B cell (primary cell): Measurements from ENCODE around the gene SIPA1L3. TPM values are rescaled to one million over a fixed set of nuclear protein-coding genes. Genes with fewer than 3 reads are reported as not detected.

Experiments used
- ATAC-seq: fragments of 200-7000 bp; cut with Tn5 transposase; one replicate; pipeline ENCODE4 v1.10.0; 2021; ENCODE audit warnings: low read depth, mild to moderate bottlenecking, moderate number of reproducible peaks, moderate library complexity
- CTCF ChIA-PET: fragments of 350-600 bp; sonication (Branson Sonifier 250); formaldehyde crosslinking; loops from one replicate; lab custom pipeline; 2021; ENCODE audit warnings: antibody characterized with exemption, inconsistent platforms; lab: Charles Lee
- POLR2A ChIA-PET: fragments of 350-600 bp; sonication (Branson Sonifier 250); formaldehyde crosslinking; loops from one replicate; lab custom pipeline; 2021; ENCODE audit warnings: antibody characterized with exemption; lab: Charles Lee
- DNase-seq: peaks from one replicate; pipeline ENCODE4 v3.0.0; 2013
- H2AFZ ChIP-seq: 2 replicates; pipeline ENCODE4 v1.6.1; 2012; ENCODE audit warnings: mild to moderate bottlenecking, low read depth, low read length; ENCODE audit not compliant: insufficient read depth, poor library complexity, severe bottlenecking
- H3K27ac ChIP-seq, 2 donors: 1 replicate in 1 of 2; 2 replicates in 1 of 2; pipeline ENCODE4 v1.5.1; 2012 to 2013; ENCODE audit warnings: low read length in 2 of 2, mild to moderate bottlenecking in 2 of 2, moderate library complexity in 1 of 2
- H3K27me3 ChIP-seq, 4 experiments: fragments of 200-600 bp in 1 of 4; sonication (generic) in 1 of 4; replicated peaks in 1 of 4; 1 replicate in 2 of 4; 2 replicates in 2 of 4; pipeline versions ENCODE4 v1.6.1 to v1.7.0; 2013 to 2016; ENCODE audit warnings: low read length in 3 of 4, mild to moderate bottlenecking in 2 of 4, mixed read lengths in 1 of 4, moderate library complexity in 1 of 4; ENCODE audit not compliant: insufficient read depth in 4 of 4, control insufficient read depth in 3 of 4; ENCODE audit errors: control extremely low read depth in 1 of 4
- H3K36me3 ChIP-seq, 2 experiments: replicated peaks in 1 of 2; 1 replicate in 1 of 2; 2 replicates in 1 of 2; pipeline versions ENCODE4 v1.6.1 to v1.7.1; 2013; ENCODE audit warnings: low read length in 1 of 2; ENCODE audit not compliant: insufficient read depth in 2 of 2, control insufficient read depth in 1 of 2; ENCODE audit errors: control extremely low read depth in 1 of 2, extremely low read depth in 1 of 2
- H3K4me1 ChIP-seq, 2 donors: fragments of 200-600 bp in 1 of 2; sonication (generic) in 1 of 2; 1 replicate in 1 of 2; 2 replicates in 1 of 2; pipeline versions ENCODE4 v1.5.1 to v1.6.1; 2013 to 2017; ENCODE audit warnings: low read length in 2 of 2; ENCODE audit not compliant: control insufficient read depth in 2 of 2, insufficient read depth in 2 of 2
- H3K4me2 ChIP-seq: replicated peaks from 2 replicates; pipeline ENCODE3; 2012; ENCODE audit warnings: mild to moderate bottlenecking, low read depth, low read length; ENCODE audit not compliant: poor library complexity, severe bottlenecking
- H3K4me3 ChIP-seq, 5 experiments: fragments of 200-600 bp in 1 of 5; sonication (generic) in 1 of 5; 1 replicate in 3 of 5; 2 replicates in 2 of 5; pipeline versions ENCODE4 v1.5.1 to v1.7.0; 2011 to 2016; ENCODE audit warnings: low read length in 4 of 5, mild to moderate bottlenecking in 4 of 5, low read depth in 2 of 5, control low read depth in 1 of 5, moderate library complexity in 1 of 5; ENCODE audit not compliant: insufficient read depth in 1 of 5; ENCODE audit errors: control extremely low read depth in 1 of 5, extremely low read depth in 1 of 5
- H3K79me2 ChIP-seq: fragments of 200-600 bp; sonication (generic); one replicate; pipeline ENCODE4 v1.6.0; 2016; ENCODE audit warnings: low read length; ENCODE audit not compliant: control insufficient read depth, insufficient read depth
- H3K9ac ChIP-seq: fragments of 200-600 bp; sonication (generic); 2 replicates; pipeline ENCODE4 v1.6.1; 2017; ENCODE audit warnings: mild to moderate bottlenecking, low read length, moderate library complexity
- H3K9me3 ChIP-seq, 3 donors: one replicate each; pipeline versions ENCODE4 v1.6.1 to v1.7.1; 2013; ENCODE audit warnings: low read length in 2 of 3; ENCODE audit not compliant: control insufficient read depth in 2 of 3, insufficient read depth in 1 of 3; ENCODE audit errors: control extremely low read depth in 1 of 3
- H4K20me1 ChIP-seq: 2 replicates; pipeline ENCODE4 v1.6.0; 2012; ENCODE audit warnings: mild to moderate bottlenecking, low read length; ENCODE audit not compliant: insufficient read depth, control insufficient read depth, poor library complexity, severe bottlenecking
- H3K27ac Mint-ChIP-seq: one replicate; pipeline ENCODE4 v1.8.0; 2021; ENCODE audit warnings: mixed read lengths
- H3K27me3 Mint-ChIP-seq: one replicate; pipeline ENCODE4 v1.8.0; 2021; ENCODE audit warnings: mixed read lengths
- H3K4me1 Mint-ChIP-seq: one replicate; pipeline ENCODE4 v1.8.0; 2021; ENCODE audit warnings: mixed read lengths
- H3K4me3 Mint-ChIP-seq: one replicate; pipeline ENCODE4 v1.8.0; 2021; ENCODE audit warnings: mixed read lengths
- H3K9me3 Mint-ChIP-seq: one replicate; pipeline ENCODE4 v1.8.0; 2022; ENCODE audit warnings: mixed read lengths; ENCODE audit not compliant: insufficient read depth
- CTCF ChIP-seq: fragments of 200-600 bp; IDR thresholded peaks from one replicate; pipeline ENCODE4 v1.8.0; 2022; ENCODE audit warnings: antibody characterized with exemption, mild to moderate bottlenecking
- EZH2 ChIP-seq: IDR thresholded peaks from 2 replicates; pipeline ENCODE4 v1.6.1; 2012; ENCODE audit warnings: borderline replicate concordance, low read depth, mild to moderate bottlenecking, moderate library complexity, low read length; ENCODE audit not compliant: insufficient read depth, poor library complexity, severe bottlenecking
- WGBS: methylation state at CpG from one replicate; pipeline ENCODE4 v1.1.5; 2013; ENCODE audit warnings: missing lambda C conversion rate; ENCODE audit not compliant: insufficient coverage; 5-methylcytosine and 5-hydroxymethylcytosine counted together
- intact Hi-C: fragments of 100-400 bp; cut with micrococcal nuclease; formaldehyde crosslinking; loops from one replicate; pipeline ENCODE4 v1.10.0; 2022
- polyA plus RNA-seq: library from polyadenylated mRNA; depleted of rRNA; stranded (reverse); fragments of >200 nt; gene quantifications from 2 replicates; pipeline ENCODE4 v1.2.3, GENCODE V29; 2012
- total RNA-seq, 2 donors: library from RNA; stranded (reverse); fragments of 120-200 nt in 1 of 2; gene quantifications; 1 replicate in 1 of 2; 2 replicates in 1 of 2; pipeline versions ENCODE4 v1.2.3 to v1.2.4, GENCODE V29; 2013 to 2022

SIPA1L3 gene
- total and polyA plus RNA-seq, 2 donors (not counting 1 experiment from before 2014, with no cell fraction given): 48.3 to 295 TPM

- Mint-ChIP-seq H3K27me3 (peaks cover 3% of the 10 kb centered on the region), H3K27ac (no peak overlapping the region), H3K4me1 (no peaks in the 10 kb centered on the region), H3K4me3 (no peak overlapping the region), H3K9me3 (no peaks in the 10 kb centered on the region)
- no peaks in the 10 kb centered on the region for H3K79me2 ChIP-seq
- no peak overlapping the region for H3K27ac ChIP-seq
- ATAC-seq: no peak
- peaks cover 0 to 6% (median 0%) of the 10 kb centered on the region in 3 donors for H3K9me3 ChIP-seq
- H4K20me1 ChIP-seq: peaks cover 46% of the 10 kb centered on the region
- peaks cover 0 to 8% (median 0%) of the 10 kb centered on the region in 4 experiments for H3K27me3 ChIP-seq
- H3K4me1 ChIP-seq: no peaks in the 10 kb centered on the region
- no peak for TF ChIP-seq EZH2
- TF ChIP-seq CTCF: no peak
- H3K4me3 ChIP-seq: no peak overlapping the region
- no peak overlapping the region for H2AFZ ChIP-seq
- 89% methylated on average over 12 of the region's 13 CpGs for WGBS
- ChIA-PET POLR2A (no interaction called here), CTCF (no interaction called here)
- no peak overlapping the region for H3K9ac ChIP-seq
- no peak for DNase-seq
- H3K36me3 ChIP-seq: peaks cover 0 to 71% of the 10 kb centered on the region in 2 experiments
- no peak overlapping the region for H3K4me2 ChIP-seq
- intact Hi-C loops: no loop called here
Observed at GRCh38 chr19:38203197-38203596, 296.2 kb downstream of the SIPA1L3 start.

- Mint-ChIP-seq H3K9me3 (no peaks in the 10 kb centered on the region), H3K4me1 (no peaks in the 10 kb centered on the region), H3K27ac (no peak overlapping the region), H3K4me3 (no peak overlapping the region), H3K27me3 (peaks cover 3% of the 10 kb centered on the region)
- Histone ChIP-seq H4K20me1 (peaks cover 52% of the 10 kb centered on the region), H3K36me3 (peaks cover 0 to 62% of the 10 kb centered on the region in 2 experiments), H3K9ac (no peak overlapping the region), H3K79me2 (no peaks in the 10 kb centered on the region), H3K4me3 (no peak overlapping the region), H3K27me3 (peaks cover 0 to 11% (median under 1%) of the 10 kb centered on the region in 4 experiments), H3K9me3 (peaks cover 0 to 4% (median 0%) of the 10 kb centered on the region in 3 donors), H3K4me2 (no peak overlapping the region), H2AFZ (no peak overlapping the region), H3K4me1 (peaks cover 0 to under 1% of the 10 kb centered on the region in 2 donors), H3K27ac (no peak overlapping the region)
- ChIA-PET POLR2A (no interaction called here), CTCF (no interaction called here)
- no peak for DNase-seq
- TF ChIP-seq CTCF (no peak), EZH2 (no peak)
- ATAC-seq: no peak
- intact Hi-C loops: no loop called here
- WGBS: 100% methylated on average over 1 of the region's 8 CpGs
Observed at GRCh38 chr19:38204096-38204495, 297.1 kb downstream of the SIPA1L3 start.
